HG03432 (cell line): Measurements from ENCODE around the gene GPHA2.

Source experiments
- ATAC-seq: cut with Tn5 transposase; IDR thresholded peaks from one replicate; pipeline ENCODE4 v1.9.1; 2021; ENCODE audit warnings: mild to moderate bottlenecking, moderate library complexity; ENCODE audit not compliant: unreplicated experiment

Gene GPHA2

DNA sequence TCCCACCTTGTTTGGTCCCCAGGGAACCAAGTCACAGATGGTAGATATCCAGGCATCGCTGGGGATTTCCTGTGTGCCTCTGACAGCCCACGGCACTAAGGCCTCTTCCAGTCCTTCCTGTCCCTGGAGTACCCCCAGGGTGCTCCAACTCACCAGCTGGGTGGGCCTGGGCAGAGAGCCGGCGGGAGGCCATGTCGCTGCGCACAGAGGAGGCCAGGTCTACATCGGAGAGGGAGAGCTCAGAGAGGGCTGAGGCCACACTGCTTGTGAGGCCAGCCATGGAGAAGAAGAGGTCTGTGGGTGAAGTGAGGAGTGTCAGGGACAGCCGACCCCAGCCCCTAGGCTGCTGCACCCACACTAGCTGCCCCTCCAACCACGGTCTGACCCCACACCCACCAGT lies 24.0 kb downstream of the GPHA2 start:
- no peak for ATAC-seq

DNA sequence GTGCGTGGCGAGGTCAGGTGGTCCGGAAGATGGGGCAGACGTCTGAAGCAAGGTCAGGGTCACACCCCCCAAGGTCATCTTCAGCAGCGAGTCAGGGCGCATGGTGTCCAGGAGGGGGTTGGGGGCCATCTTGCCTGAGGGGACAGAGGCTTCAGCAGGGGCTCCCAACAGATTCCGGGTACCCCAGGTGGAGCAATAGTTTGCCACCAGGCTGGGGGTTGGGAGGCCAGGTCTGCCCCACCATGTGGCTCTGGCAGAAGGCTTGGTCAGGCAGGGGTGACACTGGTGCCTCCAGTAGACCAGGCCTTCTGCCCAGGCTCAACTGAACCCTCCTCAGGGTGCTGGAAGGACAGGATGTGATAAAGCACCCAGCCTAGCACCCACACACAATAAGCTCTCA lies 24.6 kb downstream of the GPHA2 start:
- no peak for ATAC-seq

- no peak for ATAC-seq
Observed at GRCh38 chr11:64910451-64911093, 25.1 kb downstream of the GPHA2 start.

- ATAC-seq = no peak
Observed at GRCh38 chr11:64909653-64910343, 25.9 kb downstream of the GPHA2 start.

DNA sequence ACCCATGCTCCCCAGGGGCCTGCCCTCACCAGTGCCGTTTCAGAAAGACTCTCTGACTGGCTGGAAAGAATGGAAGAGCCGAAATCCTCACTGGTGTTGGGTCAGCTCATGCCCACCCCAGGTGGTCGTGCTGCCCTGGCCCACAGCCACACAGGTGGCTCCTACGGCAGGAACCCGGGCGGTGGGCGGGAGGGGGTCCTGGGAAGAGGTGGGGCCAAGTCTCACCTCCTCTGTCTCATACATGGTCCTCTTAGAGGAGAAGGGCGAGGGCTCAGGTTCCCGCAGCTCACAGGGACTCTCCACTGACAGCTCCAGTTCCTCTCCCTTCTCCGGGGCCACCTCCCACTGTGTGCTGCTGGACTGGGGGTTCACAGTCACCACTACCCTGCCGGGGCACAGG lies 26.9 kb downstream of the GPHA2 start:
- no peak for ATAC-seq

DNA sequence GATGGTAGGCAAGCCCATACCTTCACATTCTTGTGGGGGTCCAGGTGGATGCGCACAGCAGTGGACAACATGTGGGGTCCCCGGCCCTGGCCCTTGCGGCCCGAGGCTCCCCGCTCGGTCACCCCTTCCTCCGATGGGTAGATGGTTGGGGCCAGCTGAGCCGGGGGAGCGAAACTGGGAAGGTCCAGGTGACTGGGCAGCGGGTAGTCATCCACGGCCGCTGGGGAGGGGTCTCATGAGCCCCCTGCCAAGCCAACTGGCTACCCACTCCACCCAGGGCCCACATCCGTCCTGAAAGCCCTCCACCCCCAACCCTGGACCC lies 29.4 kb downstream of the GPHA2 start:
- no peak for ATAC-seq

DNA sequence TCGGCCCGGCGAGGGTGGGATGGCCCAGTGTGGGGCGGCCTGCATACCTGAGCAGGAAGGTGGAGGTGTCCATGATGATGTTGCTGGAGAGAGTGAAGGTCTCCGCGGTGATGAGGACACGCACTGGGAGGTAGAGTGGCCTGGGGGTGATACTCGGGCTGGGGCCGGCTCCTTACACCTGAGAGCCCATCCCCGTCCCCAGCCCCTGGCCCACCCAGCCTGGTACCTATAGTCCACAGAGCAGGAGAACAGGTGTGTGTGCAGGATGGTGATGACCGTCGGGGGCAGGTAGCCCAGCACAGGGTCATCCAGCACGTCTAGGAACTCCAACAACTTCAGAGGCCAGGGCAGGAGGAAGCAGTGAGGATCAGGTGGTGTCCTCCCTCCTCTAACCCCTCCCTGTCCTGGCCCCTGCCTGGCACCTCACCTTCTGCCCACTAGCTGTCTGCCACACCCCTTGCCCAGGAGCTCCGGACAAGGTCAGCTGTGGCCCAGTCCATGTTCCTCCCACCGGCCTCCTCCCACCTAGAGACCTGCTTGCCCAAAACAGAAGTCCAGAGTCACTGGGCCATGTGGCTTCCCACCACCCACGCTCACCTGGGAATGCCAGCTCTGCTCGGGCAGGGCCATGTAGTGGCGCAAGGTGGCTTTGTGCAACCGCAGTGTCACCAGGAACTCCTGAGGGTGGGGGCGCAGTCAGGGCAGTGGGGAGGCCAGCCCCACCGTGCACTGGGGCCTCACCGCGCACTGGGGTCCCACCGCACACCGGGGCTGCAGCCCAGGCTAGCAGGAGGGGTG lies 30.0 kb downstream of the GPHA2 start:
- no peak for ATAC-seq

- no peak for ATAC-seq
Observed at GRCh38 chr11:64903291-64903833, 32.3 kb downstream of the GPHA2 start.

- no peak for ATAC-seq
Observed at GRCh38 chr11:64902102-64902900, 33.4 kb downstream of the GPHA2 start.

DNA sequence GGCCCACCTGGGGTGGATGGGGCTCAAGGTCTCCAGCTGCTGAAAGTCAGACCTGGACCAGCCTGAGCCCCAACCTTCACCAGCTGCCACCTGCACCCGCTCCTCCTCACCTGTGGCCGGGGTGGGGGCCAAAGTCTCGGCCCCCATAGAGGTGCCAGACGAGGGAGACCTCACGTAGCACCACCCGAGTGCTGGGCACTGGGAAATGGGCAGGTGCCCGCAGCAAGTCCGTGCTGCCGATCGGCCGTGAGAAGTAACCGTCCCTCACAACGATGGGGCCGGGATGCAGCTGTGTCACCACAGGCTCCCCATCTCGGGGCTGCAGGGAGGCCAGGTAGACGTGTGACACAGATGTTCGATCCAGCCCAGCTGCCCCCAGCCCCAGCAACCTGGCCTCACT lies 34.9 kb downstream of the GPHA2 start:
- ATAC-seq = no peak

- ATAC-seq = no peak
Observed at GRCh38 chr11:64900263-64900678, 35.4 kb downstream of the GPHA2 start.

GRCh38 chr11:64898541-64898940 lies 37.2 kb downstream of the GPHA2 start:
- ATAC-seq = no peak

DNA sequence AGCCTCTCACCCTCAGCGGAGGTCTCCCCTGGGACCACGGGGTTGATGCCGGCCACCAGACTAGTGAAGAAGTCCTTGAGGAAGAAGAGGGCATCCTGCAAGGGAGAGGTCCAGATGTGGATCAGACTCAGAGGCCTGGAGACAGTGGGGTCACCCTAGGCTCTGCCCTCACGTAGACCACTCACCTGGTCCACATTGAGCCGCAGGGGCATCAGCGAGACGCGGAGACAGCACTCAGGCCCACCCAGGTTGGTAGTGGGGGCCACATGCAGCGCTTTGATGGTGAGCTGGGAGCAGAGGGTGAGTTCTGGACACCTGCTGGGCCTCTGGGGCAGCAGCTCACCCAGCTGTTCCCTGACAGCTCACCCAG lies 37.6 kb downstream of the GPHA2 start:
- no peak for ATAC-seq

GRCh38 chr11:64897381-64898075 lies 38.2 kb downstream of the GPHA2 start:
- no peak for ATAC-seq

GRCh38 chr11:64896448-64897022 lies 39.2 kb downstream of the GPHA2 start:
- ATAC-seq = no peak

DNA sequence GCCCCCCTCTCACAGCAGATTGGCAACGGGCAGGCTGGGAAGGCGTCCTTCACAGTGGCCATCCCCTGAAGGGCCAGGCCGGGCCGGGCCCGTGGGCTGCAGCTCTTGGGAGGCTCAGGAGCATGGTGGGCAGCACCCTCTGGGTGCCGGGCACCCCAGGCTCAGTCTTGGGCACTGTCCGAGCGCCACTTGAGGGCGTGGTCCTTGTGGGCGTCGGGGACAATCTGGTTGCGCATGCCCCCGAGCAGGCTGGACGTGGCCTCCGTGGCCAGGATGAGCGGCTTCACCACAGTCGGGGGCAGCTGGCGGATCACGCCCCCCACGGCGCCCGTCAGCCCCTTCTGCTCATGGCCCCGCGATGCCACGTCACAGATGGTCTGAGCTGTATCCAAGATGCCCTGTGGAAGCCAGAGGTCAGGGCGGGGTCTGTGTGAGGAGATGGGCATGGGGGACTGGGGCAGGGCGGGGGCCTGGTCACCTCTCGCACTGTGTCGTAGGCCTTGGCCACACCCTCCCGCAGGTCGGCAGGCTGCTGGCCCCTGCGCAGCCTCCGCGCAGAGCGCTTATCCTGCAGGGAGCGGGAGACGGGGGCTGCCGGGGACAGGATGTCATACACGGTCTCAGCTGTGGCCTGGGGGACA lies 40.8 kb downstream of the GPHA2 start:
- ATAC-seq = no peak

- ATAC-seq = peak; percentile 57
Observed at GRCh38 chr11:64894070-64894811, 41.5 kb downstream of the GPHA2 start.

DNA sequence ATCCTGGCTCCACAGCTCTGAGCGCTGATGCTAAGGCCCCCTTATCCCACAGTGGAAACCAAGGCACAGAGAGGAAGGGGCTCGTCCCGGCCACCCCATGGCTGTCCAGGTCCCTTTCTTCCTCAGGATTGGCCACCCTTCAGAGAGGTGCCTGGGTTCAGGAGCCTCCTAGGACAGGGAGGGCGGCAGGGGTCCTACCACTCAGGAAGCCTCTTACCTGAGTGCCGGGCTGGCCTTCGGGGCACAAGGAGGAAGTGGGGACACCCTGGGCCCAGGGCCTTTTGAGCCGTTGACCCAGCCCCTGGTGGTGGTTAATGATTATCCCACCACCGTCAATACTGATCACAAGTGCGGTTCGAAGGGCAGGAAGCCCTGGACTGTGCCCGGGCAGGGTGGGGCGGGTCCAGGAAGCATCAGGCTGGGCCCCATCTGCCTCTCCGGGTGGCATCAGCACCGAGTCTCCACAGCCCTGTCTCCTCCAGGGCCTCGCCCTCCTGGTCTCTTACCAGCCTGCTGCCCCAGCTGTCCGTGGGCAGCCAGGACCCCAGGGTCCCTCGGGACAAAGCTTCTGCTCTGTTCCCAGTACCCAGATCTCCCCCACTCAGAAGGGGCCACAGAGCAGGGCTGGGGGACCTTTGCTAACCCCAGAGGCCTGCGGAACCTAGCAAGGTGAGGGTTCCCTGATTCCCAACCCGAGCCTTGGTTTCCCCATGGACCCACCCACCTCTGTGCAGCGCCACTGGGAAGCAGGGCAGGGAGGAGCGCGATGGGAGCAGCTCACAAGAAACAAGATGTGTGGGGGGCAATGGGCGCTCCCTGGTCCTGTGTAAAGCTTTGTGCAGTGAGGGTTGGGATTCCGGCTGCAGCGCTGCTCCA lies 42.3 kb downstream of the GPHA2 start:
- no peak for ATAC-seq
